ENCODE measurements around the gene ZAR1. TPM values are rescaled to one million over a fixed set of nuclear protein-coding genes. Genes with fewer than 3 reads are reported as not detected.
A peak's percentile ranks its signal among the peaks of the same experiment; 100 is the strongest.

The ZAR1 gene
- total RNA-seq, 1 experiment from 2014 or later, result not detected

DNA sequence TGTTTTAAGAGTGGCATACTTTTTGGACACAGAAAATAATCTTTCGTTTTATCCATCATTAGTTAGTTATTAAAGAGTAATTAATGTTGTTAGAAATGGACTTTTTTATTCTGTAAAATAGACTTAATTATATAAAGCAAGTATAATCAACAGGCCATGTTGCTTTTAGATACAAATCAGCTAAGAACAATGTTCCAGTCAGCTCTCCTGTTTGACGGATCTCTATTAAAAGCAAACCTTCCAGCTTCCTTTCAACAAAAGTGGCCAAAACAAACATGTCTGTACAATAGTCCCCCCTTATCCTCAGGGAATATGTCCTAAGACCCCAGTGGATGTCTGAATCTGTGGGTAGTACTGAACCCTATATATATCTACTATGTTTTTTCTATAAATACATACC, 11.8 kb upstream of the ZAR1 start:
- Histone ChIP-seq H3K27ac (ENCODE audit: low read depth, low read length, poor library complexity, severe bottlenecking) (no peak overlapping the region), H3K4me3 (ENCODE audit: low read depth, low read length, poor library complexity, severe bottlenecking) (no peak overlapping the region), H3K27me3 (replicated peaks; ENCODE audit: insufficient read depth, low read depth, low read length, poor library complexity) (no peaks in the 10 kb centered on the region), H3K4me1 (ENCODE audit: insufficient read depth, low read length, poor library complexity, severe bottlenecking) (no peaks in the 10 kb centered on the region), H3K36me3 (ENCODE audit: insufficient read depth, low read length, poor library complexity, severe bottlenecking) (no peaks in the 10 kb centered on the region), H3K9me3 (ENCODE audit: low read depth, low read length, poor library complexity, severe bottlenecking) (no peaks in the 10 kb centered on the region)
- TF ChIP-seq CTCF (conservative IDR thresholded peaks at IDR 0.05; ENCODE audit: low read depth, low read length) (no peak), EZH2 (IDR thresholded peaks at IDR 0.05; ENCODE audit: borderline replicate concordance, low read depth, low read length, poor library complexity, severe bottlenecking) (no peak)
- ChIA-PET POLR2A (ENCODE audit: low non-redundant PET) (no interaction called here), CTCF (no interaction called here)
- BruUV-seq (replicated peaks), result no TSS peak
- no peak for DNase-seq (ENCODE audit: low spot score)
- intact Hi-C loops (cut with micrococcal nuclease; ENCODE audit: unreplicated experiment), result no loop called here

- Histone ChIP-seq H3K4me3 (ENCODE audit: low read depth, low read length, poor library complexity, severe bottlenecking) (no peak overlapping the region), H3K36me3 (ENCODE audit: insufficient read depth, low read length, poor library complexity, severe bottlenecking) (no peaks in the 10 kb centered on the region), H3K4me1 (ENCODE audit: insufficient read depth, low read length, poor library complexity, severe bottlenecking) (no peaks in the 10 kb centered on the region), H3K27ac (ENCODE audit: low read depth, low read length, poor library complexity, severe bottlenecking) (no peak overlapping the region), H3K27me3 (replicated peaks; ENCODE audit: insufficient read depth, low read depth, low read length, poor library complexity) (peaks cover 11% of the 10 kb centered on the region), H3K9me3 (ENCODE audit: low read depth, low read length, poor library complexity, severe bottlenecking) (no peaks in the 10 kb centered on the region)
- no TSS peak for BruUV-seq (replicated peaks)
- intact Hi-C loops (cut with micrococcal nuclease; ENCODE audit: unreplicated experiment), result no loop called here
- POLR2A ChIA-PET (ENCODE audit: low non-redundant PET), result no interaction called here
- CTCF ChIA-PET, result no interaction called here
- no peak for TF ChIP-seq CTCF (conservative IDR thresholded peaks at IDR 0.05; ENCODE audit: low read depth, low read length)
- no peak for DNase-seq (ENCODE audit: low spot score)
Observed at GRCh38 chr4:48481581-48481980, 8.5 kb upstream of the ZAR1 start.

- TF ChIP-seq CTCF (conservative IDR thresholded peaks at IDR 0.05; ENCODE audit: low read depth, low read length) (no peak), EZH2 (IDR thresholded peaks at IDR 0.05; ENCODE audit: borderline replicate concordance, low read depth, low read length, poor library complexity, severe bottlenecking) (no peak)
- Histone ChIP-seq H3K4me3 (ENCODE audit: low read depth, low read length, poor library complexity, severe bottlenecking) (peak within 1 kb of the TSS; percentile 56), H3K9me3 (ENCODE audit: low read depth, low read length, poor library complexity, severe bottlenecking) (no peaks in the 10 kb centered on the region), H3K27ac (ENCODE audit: low read depth, low read length, poor library complexity, severe bottlenecking) (no peak within 1 kb of the TSS), H3K36me3 (ENCODE audit: insufficient read depth, low read length, poor library complexity, severe bottlenecking) (no peaks in the 10 kb centered on the region), H3K27me3 (replicated peaks; ENCODE audit: insufficient read depth, low read depth, low read length, poor library complexity) (peaks cover 12% of the 10 kb centered on the region), H3K4me1 (ENCODE audit: insufficient read depth, low read length, poor library complexity, severe bottlenecking) (no peaks in the 10 kb centered on the region)
- intact Hi-C loops (cut with micrococcal nuclease; ENCODE audit: unreplicated experiment), result no loop called here
- CTCF ChIA-PET, result no interaction called here
- POLR2A ChIA-PET (ENCODE audit: low non-redundant PET), result no interaction called here
- no TSS peak for BruUV-seq (replicated peaks)
- peak; percentile 52 for DNase-seq (ENCODE audit: low spot score)
Observed at GRCh38 chr4:48483006-48483776, 6.9 kb upstream of the ZAR1 start, which contains the start of gene SLC10A4. Gene SLC10A4, plus strand, starts transcription at chr4:48483343. Its CDS starts 219 bp downstream, at chr4:48483562.
